HK-2 (cell line): ENCODE measurements around the gene CNOT4.
"Not testable (repeated sequence)": the region's sequence is repeated elsewhere in the genome, so short reads cannot be mapped to it uniquely, and the experiment has no call there.

Experiments used
- DNase-seq: peaks from one replicate; pipeline ENCODE4 v3.0.0-alpha.2; 2018; ENCODE audit not compliant: unreplicated experiment

The CNOT4 gene

GRCh38 chr7:135459076-135459475 is 50.8 kb downstream of the CNOT4 start:
- DNase-seq = no peak

GRCh38 chr7:135454060-135454459 is 55.8 kb downstream of the CNOT4 start:
- no peak for DNase-seq

- DNase-seq = no peak
Measured at GRCh38 chr7:135449436-135449835, 60.5 kb downstream of the CNOT4 start.

GRCh38 chr7:135448753-135449152 is 61.1 kb downstream of the CNOT4 start:
- DNase-seq = no peak

GRCh38 chr7:135447748-135448147 is 62.2 kb downstream of the CNOT4 start:
- no peak for DNase-seq

- DNase-seq = no peak
Measured at GRCh38 chr7:135445690-135446089, 64.2 kb downstream of the CNOT4 start.

DNA sequence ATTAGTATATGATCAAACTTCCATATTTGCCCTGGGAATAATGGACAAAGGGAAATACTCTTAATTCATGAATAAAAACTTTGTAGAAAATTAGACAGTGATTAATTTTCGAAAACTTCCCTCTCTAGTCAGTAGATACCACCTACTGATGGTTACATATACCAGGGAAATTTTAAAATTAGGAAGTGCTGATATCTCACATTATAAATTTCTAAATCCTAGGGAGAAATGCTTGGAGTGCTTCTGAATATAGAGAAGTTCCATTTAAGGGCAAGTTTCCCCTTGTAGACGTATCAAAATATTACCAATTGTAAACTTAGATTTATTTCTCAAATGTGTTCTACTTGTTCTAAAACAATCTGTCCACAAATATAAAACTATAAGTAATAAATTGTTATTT is 64.6 kb downstream of the CNOT4 start:
- DNase-seq = not testable (repeated sequence)

DNA sequence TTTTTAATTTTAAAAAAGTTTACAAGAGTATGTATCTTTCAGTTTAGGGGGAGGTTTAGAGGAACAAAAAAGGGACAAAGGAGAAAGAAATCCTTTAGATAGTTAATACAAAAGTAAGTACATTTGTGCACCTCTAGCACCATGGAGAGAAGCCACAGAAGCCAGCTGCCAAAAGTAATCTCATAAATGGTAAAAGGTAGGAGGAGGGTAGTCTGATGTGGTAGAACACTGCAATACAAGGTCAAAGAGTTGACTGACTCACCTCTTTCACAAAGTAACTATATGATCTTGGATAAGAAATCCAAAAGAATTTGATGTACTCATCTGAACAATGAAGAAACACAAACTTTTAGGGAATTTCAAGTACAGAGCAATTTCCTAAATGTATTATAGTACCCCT is 68.1 kb downstream of the CNOT4 start:
- no peak for DNase-seq

- no peak for DNase-seq
Measured at GRCh38 chr7:135434047-135434446, 75.9 kb downstream of the CNOT4 start.

GRCh38 chr7:135430626-135431025 is 79.3 kb downstream of the CNOT4 start:
- DNase-seq = no peak

- no peak for DNase-seq
Measured at GRCh38 chr7:135428879-135429278, 81.0 kb downstream of the CNOT4 start.

DNA sequence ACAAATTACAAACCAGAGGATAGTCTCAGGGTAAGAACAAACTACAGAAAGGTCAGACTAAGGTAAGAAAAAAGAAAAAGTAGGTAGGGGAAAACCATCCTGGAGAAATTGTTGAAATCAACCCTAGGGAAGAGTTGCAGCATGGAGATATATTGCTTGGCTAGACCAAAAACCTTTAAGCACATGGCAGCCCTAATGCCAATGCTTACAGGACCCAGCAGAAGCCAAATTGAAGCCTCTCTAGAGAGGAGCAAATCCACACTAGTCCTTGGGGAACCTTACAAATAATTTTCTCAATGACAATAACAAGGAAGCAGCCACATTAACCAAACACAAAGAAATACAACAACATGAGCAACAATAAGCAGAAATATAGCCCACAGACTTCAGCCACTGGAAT is 81.9 kb downstream of the CNOT4 start:
- no peak for DNase-seq

DNA sequence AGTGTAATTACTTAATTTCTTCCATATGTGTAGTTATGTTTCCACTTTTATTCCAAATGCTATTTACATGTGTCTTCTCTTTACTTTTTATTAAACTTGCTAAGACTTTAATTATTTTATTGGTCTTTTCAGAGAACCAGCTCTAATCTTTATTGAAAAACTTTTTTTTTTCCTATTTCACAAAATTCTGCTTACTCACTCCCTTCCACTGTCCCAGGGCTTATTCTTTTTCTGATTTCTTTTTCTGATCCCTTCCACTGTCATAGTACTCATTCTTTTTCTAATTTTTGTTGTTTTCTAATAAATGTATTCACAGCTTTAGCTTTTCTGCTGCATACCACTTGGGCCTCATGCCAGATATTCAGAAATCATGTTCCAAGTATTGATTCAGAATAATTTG is 82.7 kb downstream of the CNOT4 start:
- no peak for DNase-seq

DNA sequence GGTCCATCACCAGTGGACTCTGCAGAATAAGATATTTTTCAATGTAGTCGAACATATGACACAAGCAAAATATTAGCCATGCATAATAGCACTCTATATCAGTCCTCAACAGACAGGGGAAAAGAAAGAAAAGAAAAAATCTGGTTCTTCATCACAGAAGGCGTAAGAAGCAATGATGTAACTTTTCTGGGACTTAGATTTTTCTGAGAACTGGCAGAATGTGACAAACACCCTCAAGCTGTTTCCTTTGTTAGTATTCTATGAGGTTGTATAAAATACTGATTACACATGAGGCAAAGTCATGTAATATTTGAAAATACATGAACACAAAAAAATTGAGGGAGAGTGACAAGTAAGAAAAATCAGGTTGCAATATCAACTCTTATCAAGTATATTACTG is 84.9 kb downstream of the CNOT4 start:
- DNase-seq = no peak

GRCh38 chr7:135420786-135421185 is 89.1 kb downstream of the CNOT4 start:
- no peak for DNase-seq

GRCh38 chr7:135416431-135416830 is 93.5 kb downstream of the CNOT4 start:
- no peak for DNase-seq

DNA sequence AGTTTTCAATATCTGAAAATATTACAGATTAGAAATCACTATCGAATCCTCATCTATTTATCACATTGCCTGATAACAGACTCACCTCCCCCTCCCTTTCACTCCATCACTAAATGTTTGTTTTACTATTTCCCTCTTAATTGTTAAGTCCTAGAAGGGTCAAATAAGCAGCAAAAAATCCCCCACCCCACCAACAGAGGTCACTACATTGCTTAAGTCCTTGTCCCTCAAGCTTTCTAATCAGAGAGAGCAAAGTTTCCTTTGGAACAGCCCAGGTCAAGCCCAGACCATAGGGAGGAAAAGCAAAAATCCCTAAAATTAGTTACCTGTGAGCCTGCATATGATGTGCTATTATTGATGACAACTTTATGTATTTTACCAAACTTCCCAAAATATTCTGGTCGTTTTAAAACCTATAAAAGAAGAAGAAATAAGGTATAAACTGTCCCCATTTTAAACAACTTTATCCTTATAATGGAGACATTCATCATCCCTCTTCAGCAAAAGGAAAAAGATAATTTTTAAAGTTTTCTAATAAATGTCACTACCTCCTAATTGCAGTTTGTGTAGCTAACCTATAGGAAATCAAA is 95.0 kb downstream of the CNOT4 start:
- DNase-seq = peak; percentile 17

DNA sequence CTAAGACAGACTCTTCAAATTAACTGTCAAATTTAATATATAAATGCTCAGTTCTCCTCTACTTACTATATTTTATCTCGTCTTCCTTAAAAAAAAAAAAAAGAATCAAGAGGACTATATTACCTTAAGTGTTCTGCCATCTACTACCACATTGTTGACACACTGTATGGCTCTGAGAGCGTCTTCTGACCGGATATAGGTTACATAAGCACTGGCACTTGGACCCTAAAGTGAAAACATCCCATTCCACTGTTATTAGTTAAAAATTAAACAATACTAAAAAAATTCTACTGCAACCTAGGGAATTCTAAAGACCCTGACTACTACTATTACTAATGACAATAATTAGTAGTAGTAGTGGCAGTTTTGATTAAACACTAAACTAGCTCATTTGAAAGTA is 95.7 kb downstream of the CNOT4 start:
- DNase-seq = no peak

DNA sequence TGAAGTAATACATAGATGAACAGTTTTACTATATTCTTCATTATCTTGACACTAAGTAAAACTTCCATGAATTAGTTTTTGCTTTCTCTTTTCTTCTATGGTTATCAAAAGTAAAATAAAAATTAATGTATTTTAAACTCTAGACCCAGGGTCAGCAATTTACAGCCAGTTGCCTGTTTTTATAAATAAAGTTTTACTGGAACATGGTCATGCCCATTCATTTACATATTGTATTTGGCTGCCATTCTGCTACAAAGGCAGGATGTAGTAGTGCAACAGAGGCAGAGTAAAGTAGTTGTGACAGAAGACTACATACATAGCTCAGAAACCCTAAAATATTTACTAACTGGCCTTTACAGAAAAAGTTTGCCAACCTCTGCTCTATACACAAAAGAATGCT is 98.8 kb downstream of the CNOT4 start:
- no peak for DNase-seq

DNA sequence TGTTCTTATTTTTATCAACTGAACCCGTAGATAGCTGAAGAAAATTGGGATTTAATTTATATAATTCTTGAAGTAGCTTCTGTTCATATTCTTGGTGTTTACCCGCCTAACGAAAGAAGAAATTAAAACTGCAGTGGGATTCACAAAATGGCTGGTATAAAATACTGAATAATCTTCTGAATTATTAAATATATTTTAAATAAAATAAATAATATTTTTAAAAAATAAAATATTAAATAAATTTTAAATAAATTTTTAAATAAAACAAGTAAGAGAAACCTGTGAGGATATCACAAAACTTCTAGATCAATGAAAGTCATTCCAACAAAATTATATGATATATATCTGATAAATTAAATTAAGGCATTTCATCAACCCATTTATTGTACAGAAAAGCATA is 99.4 kb downstream of the CNOT4 start:
- DNase-seq = no peak

DNA sequence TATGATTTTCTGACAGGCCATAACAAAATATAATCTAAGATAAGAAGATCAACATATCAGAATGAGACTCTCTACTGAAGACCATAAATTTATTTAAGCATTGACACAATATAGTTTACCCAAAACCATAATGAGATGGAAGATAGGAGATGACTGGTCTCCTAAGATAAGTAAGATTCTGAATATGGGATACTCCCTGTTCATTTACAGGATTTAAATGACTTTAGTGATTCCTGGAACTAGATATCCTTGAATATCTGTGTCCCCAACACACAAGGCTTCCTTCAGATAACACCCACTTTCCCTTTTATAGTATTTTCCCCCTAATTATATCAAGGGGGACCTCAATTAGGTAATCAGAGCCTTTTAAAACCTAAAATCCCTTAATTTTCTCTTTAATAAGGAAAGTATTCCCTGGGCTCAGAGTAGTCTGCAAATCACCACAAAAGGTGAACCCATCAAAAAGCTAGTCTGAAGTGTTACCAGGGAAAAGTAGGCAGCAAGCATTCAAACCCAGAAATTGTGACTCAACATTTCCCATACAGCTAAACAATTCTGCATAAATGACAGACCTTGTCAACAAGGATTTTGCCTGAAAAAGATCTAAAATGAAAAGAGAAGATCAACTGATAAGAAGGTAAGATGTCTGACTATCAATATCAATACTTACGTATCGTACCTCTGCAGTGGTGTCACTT is 99.9 kb downstream of the CNOT4 start:
- no peak for DNase-seq

- DNase-seq = no peak
Measured at GRCh38 chr7:135407884-135408283, 102.0 kb downstream of the CNOT4 start.

- DNase-seq = no peak
Measured at GRCh38 chr7:135406918-135407317, 103.0 kb downstream of the CNOT4 start.

- DNase-seq = no peak
Measured at GRCh38 chr7:135405969-135406368, 103.9 kb downstream of the CNOT4 start.
